Measurements from ENCODE around the gene GSTA5.
"Not testable (repeated sequence)": the region's sequence is repeated elsewhere in the genome, so short reads cannot be mapped to it uniquely, and the experiment has no call there.

Gene GSTA5

DNA sequence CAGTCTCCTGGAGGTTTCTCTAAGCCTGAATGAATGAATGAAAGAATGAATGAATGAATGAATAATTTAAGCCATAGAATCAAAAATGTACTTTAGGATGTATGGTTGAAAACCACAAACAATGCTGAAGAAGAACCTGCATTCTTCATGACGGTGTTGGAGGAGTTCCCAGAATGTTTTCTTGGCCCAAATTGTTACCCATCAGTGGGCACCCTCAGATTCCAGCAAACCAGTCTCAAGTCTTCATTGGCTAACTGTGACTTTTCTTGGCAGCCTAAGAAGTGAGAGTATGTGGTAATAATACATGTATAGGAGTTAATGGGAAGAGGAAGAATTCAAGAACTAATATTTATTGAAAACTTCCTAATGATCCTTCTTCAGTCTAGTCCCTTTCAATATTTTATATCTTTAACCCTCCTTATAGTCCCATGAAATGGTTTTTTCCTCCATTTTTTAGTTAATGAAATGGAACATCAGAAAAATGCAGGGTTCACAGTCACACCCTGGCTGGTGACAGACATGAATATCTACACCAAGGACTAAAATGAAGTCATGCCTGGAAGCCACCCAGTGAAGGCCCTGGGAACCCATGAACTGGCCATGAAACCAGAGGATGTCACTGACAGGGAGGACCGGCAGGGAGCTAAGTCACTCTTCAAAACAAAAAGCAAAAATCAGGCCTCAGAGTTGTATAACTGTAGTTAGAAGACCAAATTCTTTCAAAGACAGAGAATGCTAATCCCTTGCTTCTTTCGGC, 29.9 kb upstream of the GSTA5 start:
- not testable (repeated sequence) for H3K27me3 ChIP-seq (ENCODE audit: control insufficient read depth, insufficient read depth, low read length); H3K9ac ChIP-seq (ENCODE audit: low read length); H3K27ac ChIP-seq (ENCODE audit: low read depth, low read length); H3K4me3 ChIP-seq (ENCODE audit: low read depth, low read length); H3K9me3 ChIP-seq (ENCODE audit: control insufficient read depth, insufficient read depth, low read depth, low read length); H3K36me3 ChIP-seq (ENCODE audit: control insufficient read depth, insufficient read depth, low read length); H3K4me1 ChIP-seq (ENCODE audit: control insufficient read depth, insufficient read depth, low read length)

DNA sequence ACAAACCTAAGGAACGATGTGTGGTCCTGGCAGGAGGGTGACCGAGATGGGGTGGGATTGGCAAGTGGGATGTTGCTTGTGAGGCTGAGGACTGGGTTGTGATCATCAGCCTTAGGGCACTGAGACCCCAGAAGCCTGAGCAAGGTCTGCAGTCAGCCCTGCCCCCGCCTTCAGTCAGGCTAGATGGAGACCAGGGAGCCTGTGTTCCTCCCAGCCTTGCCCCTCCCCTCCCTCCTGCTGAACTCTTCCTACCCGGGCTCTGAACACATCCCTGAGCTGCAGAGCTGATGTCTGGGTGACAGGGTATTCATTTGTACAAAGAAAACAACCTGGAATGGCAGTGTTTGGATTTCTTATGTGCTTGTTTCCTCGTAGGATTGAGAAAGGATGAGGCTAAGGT, 28.3 kb upstream of the GSTA5 start:
- H3K4me1 ChIP-seq (ENCODE audit: control insufficient read depth, insufficient read depth, low read length); H3K9me3 ChIP-seq (ENCODE audit: control insufficient read depth, insufficient read depth, low read depth, low read length); H3K27ac ChIP-seq (ENCODE audit: low read depth, low read length): not testable (repeated sequence)

DNA sequence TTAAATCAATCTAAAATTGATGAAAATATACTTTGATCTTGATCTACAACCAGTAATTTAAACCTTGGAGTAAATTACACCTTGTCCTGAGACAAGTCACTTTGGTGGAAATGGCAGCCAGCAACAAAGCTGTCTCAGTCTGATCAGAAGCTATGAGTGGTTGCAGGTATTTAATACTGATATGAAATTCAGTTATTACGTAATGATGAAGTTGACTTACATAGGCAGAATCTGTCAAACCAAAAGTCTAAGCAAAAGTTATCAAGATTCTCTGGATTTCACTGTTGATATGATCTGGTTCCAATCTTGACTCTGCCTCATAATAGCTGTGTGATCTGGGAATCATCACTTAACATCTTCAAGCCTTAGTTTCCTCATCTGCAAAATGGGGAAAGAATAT, 27.6 kb upstream of the GSTA5 start:
- no peaks in the 10 kb centered on the region for H3K9me3 ChIP-seq (ENCODE audit: control insufficient read depth, insufficient read depth, low read depth, low read length)
- no peak overlapping the region for H3K27ac ChIP-seq (ENCODE audit: low read depth, low read length)
- no peak overlapping the region for H3K4me3 ChIP-seq (ENCODE audit: low read depth, low read length)
- no peak overlapping the region for H3K9ac ChIP-seq (ENCODE audit: low read length)
- H3K4me1 ChIP-seq (ENCODE audit: control insufficient read depth, insufficient read depth, low read length): no peaks in the 10 kb centered on the region; the same call in 1 of the 2 replicates
- H3K36me3 ChIP-seq (ENCODE audit: control insufficient read depth, insufficient read depth, low read length): no peaks in the 10 kb centered on the region
- H3K27me3 ChIP-seq (ENCODE audit: control insufficient read depth, insufficient read depth, low read length): no peaks in the 10 kb centered on the region

More for the DNA sequence above, 28.3 kb upstream of the GSTA5 start:
- not testable (repeated sequence) for H3K36me3 ChIP-seq (ENCODE audit: control insufficient read depth, insufficient read depth, low read length); H3K9ac ChIP-seq (ENCODE audit: low read length); H3K4me3 ChIP-seq (ENCODE audit: low read depth, low read length); H3K27me3 ChIP-seq (ENCODE audit: control insufficient read depth, insufficient read depth, low read length)

DNA sequence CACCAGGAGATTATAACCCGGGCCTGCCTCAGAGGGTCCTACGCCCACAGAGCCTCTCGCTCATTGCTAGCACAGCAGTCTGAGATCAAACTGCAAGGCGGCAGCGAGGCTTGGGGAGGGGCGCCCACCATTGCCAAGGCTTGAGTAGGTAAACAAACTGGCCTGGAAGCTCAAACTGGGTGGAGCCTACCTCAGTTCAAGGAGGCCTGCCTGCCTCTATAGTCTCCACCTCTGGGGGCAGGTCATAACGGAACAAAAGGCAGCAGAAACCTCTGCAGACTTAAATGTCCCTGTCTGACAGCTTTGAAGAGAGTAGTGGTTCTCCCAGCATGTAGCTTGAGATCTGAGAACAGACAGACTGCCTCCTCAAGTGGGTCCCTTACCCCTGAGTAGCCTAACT, 20.5 kb upstream of the GSTA5 start:
- not testable (repeated sequence) for H3K4me3 ChIP-seq (ENCODE audit: low read depth, low read length); H3K4me1 ChIP-seq (ENCODE audit: control insufficient read depth, insufficient read depth, low read length); H3K36me3 ChIP-seq (ENCODE audit: control insufficient read depth, insufficient read depth, low read length); H3K9ac ChIP-seq (ENCODE audit: low read length); H3K27ac ChIP-seq (ENCODE audit: low read depth, low read length); H3K27me3 ChIP-seq (ENCODE audit: control insufficient read depth, insufficient read depth, low read length); H3K9me3 ChIP-seq (ENCODE audit: control insufficient read depth, insufficient read depth, low read depth, low read length)

- Histone ChIP-seq H3K4me1 (ENCODE audit: control insufficient read depth, insufficient read depth, low read length) (peaks cover 13% of the 10 kb centered on the region), H3K27ac (ENCODE audit: low read depth, low read length) (no peak overlapping the region), H3K27me3 (ENCODE audit: control insufficient read depth, insufficient read depth, low read length) (no peaks in the 10 kb centered on the region), H3K4me3 (ENCODE audit: low read depth, low read length) (no peak overlapping the region), H3K9ac (ENCODE audit: low read length) (no peak overlapping the region), H3K9me3 (ENCODE audit: control insufficient read depth, insufficient read depth, low read depth, low read length) (no peaks in the 10 kb centered on the region), H3K36me3 (ENCODE audit: control insufficient read depth, insufficient read depth, low read length) (no peaks in the 10 kb centered on the region)
Measured at GRCh38 chr6:52858416-52858815, 17.8 kb upstream of the GSTA5 start.

- not testable (repeated sequence) for H3K27me3 ChIP-seq (ENCODE audit: control insufficient read depth, insufficient read depth, low read length); H3K4me3 ChIP-seq (ENCODE audit: low read depth, low read length); H3K27ac ChIP-seq (ENCODE audit: low read depth, low read length)
Measured at GRCh38 chr6:52856137-52856536, 15.5 kb upstream of the GSTA5 start.

DNA sequence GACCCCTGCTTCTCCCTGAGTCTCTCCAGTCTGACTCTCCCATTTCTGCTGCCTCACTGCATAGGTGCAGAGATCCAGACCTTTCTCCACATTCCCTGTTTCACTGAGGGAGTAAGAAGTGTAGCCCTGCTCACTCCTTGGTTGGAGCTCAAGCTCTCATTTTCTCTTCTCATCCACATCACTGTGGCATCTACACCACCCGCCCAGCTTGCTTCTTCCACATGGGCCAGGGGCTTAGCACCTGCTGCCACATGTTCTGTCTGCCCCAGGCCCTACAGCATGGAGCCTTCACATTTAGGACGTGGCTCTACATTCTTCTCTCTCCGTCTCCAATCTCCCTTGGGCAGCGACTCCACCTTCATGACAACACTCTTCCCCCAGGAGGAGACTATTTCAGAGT, 8.5 kb upstream of the GSTA5 start:
- Histone ChIP-seq H3K4me3 (ENCODE audit: low read depth, low read length) (no peak overlapping the region), H3K27me3 (ENCODE audit: control insufficient read depth, insufficient read depth, low read length) (no peaks in the 10 kb centered on the region), H3K4me1 (ENCODE audit: control insufficient read depth, insufficient read depth, low read length) (no peaks in the 10 kb centered on the region), H3K9me3 (ENCODE audit: control insufficient read depth, insufficient read depth, low read depth, low read length) (peaks cover 13% of the 10 kb centered on the region), H3K9ac (ENCODE audit: low read length) (no peak overlapping the region), H3K27ac (ENCODE audit: low read depth, low read length) (no peak overlapping the region), H3K36me3 (ENCODE audit: control insufficient read depth, insufficient read depth, low read length) (no peaks in the 10 kb centered on the region)

More at GRCh38 chr6:52856137-52856536, 15.5 kb upstream of the GSTA5 start:
- H3K9ac ChIP-seq (ENCODE audit: low read length); H3K9me3 ChIP-seq (ENCODE audit: control insufficient read depth, insufficient read depth, low read depth, low read length); H3K36me3 ChIP-seq (ENCODE audit: control insufficient read depth, insufficient read depth, low read length): not testable (repeated sequence)
- H3K4me1 ChIP-seq (ENCODE audit: control insufficient read depth, insufficient read depth, low read length): peaks cover 13% of the 10 kb centered on the region

GRCh38 chr6:52846002-52846401, 5.4 kb upstream of the GSTA5 start:
- Histone ChIP-seq H3K4me1 (ENCODE audit: control insufficient read depth, insufficient read depth, low read length) (no peaks in the 10 kb centered on the region), H3K9ac (ENCODE audit: low read length) (no peak overlapping the region), H3K9me3 (ENCODE audit: control insufficient read depth, insufficient read depth, low read depth, low read length) (peaks cover 15% of the 10 kb centered on the region), H3K36me3 (ENCODE audit: control insufficient read depth, insufficient read depth, low read length) (no peaks in the 10 kb centered on the region), H3K4me3 (ENCODE audit: low read depth, low read length) (no peak overlapping the region), H3K27ac (ENCODE audit: low read depth, low read length) (no peak overlapping the region), H3K27me3 (ENCODE audit: control insufficient read depth, insufficient read depth, low read length) (no peaks in the 10 kb centered on the region)

DNA sequence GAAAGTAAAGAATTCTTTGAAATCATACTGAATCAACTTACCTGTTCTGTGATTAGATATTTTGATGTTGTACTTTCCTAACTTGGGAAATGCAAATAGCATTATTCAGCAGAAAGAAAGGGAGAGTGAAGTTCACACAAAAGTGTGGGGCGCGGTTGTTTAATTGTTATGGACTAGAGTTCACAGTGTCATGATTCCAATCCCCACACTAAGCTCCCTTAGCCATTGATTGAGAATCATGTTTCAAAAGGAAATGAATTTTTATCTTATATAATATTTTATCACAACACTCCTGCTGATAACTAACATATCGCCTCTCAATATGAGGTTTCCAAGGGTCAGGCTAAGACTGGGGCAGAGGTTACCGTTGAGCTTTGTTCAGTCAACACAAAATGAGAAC, 3.0 kb upstream of the GSTA5 start:
- H3K9me3 ChIP-seq (ENCODE audit: control insufficient read depth, insufficient read depth, low read depth, low read length): peaks cover 7% of the 10 kb centered on the region
- no peak overlapping the region for H3K27ac ChIP-seq (ENCODE audit: low read depth, low read length)
- no peaks in the 10 kb centered on the region for H3K27me3 ChIP-seq (ENCODE audit: control insufficient read depth, insufficient read depth, low read length)
- no peak overlapping the region for H3K4me3 ChIP-seq (ENCODE audit: low read depth, low read length)
- peaks cover 3% of the 10 kb centered on the region; the same call in 1 of the 2 replicates for H3K4me1 ChIP-seq (ENCODE audit: control insufficient read depth, insufficient read depth, low read length)
- no peak overlapping the region for H3K9ac ChIP-seq (ENCODE audit: low read length)
- H3K36me3 ChIP-seq (ENCODE audit: control insufficient read depth, insufficient read depth, low read length): no peaks in the 10 kb centered on the region

DNA sequence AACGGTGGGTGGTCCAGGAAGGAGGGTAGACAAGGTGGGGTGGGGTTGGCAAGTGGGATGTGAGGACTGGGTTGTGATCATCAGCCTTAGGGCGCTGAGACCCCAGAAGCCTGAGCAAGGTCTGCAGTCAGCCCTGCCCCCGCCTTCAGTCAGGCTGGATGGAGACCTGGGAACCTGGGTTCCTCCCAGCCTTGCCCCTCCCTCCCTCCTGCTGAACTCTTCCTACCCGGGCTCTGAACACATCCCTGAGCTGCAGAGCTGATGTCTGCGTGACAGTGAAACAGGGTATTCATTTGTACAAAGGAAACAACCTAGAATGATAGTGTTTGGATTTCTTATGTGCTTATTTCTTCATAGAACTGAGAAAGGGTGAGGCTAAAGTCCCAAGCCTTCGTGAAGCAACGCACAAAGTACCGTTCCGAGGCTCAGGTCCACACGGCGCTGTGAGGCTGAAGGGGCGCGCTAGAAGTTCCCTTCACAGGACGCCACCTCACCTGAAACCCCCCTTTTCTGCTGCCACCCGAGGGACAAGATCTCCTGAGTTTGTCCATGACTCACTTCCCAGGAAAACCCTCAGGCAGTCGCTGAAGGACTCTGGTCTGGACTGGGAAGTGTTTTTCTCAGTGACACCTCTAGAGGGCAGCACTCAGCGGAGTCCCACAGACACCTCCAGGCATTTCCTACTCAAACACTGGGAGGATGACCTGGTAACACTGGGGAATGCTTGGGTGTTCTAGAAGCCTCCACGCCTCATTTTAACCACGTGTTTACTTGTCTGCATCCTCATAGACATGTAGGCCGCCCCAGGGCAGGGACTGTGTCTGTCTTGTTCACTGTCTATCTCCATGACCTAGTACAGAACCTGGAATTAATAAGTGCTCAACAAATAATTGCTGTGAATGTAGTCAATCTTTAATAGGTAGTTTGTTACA, 1.2 kb downstream of the GSTA5 start:
- H3K9ac ChIP-seq (ENCODE audit: low read length): no peak overlapping the region
- H3K36me3 ChIP-seq (ENCODE audit: control insufficient read depth, insufficient read depth, low read length): no peaks in the 10 kb centered on the region
- no peaks in the 10 kb centered on the region for H3K27me3 ChIP-seq (ENCODE audit: control insufficient read depth, insufficient read depth, low read length)
- H3K4me3 ChIP-seq (ENCODE audit: low read depth, low read length): no peak overlapping the region
- H3K4me1 ChIP-seq (ENCODE audit: control insufficient read depth, insufficient read depth, low read length): peaks cover 3% of the 10 kb centered on the region; the same call in 1 of the 2 replicates
- no peak overlapping the region for H3K27ac ChIP-seq (ENCODE audit: low read depth, low read length)
- H3K9me3 ChIP-seq (ENCODE audit: control insufficient read depth, insufficient read depth, low read depth, low read length): peaks cover 2% of the 10 kb centered on the region; the same call in 1 of the 2 replicates

- H3K27me3 ChIP-seq (ENCODE audit: control insufficient read depth, insufficient read depth, low read length): no peaks in the 10 kb centered on the region
- no peaks in the 10 kb centered on the region for H3K36me3 ChIP-seq (ENCODE audit: control insufficient read depth, insufficient read depth, low read length)
- peaks cover 1% of the 10 kb centered on the region; the same call in 1 of the 2 replicates for H3K9me3 ChIP-seq (ENCODE audit: control insufficient read depth, insufficient read depth, low read depth, low read length)
- no peak overlapping the region for H3K9ac ChIP-seq (ENCODE audit: low read length)
- H3K4me1 ChIP-seq (ENCODE audit: control insufficient read depth, insufficient read depth, low read length): peaks cover 2% of the 10 kb centered on the region; the same call in 1 of the 2 replicates
- no peak overlapping the region for H3K27ac ChIP-seq (ENCODE audit: low read depth, low read length)
- no peak overlapping the region for H3K4me3 ChIP-seq (ENCODE audit: low read depth, low read length)
Measured at GRCh38 chr6:52834481-52834880, 6.1 kb downstream of the GSTA5 start.

Measured in HUES6 (cell line).